GM21737 (cell line): Measurements from ENCODE around the gene GARNL3.

ENCODE experiments used
- ATAC-seq: cut with Tn5 transposase; IDR thresholded peaks from one replicate; pipeline ENCODE4 v1.9.1; 2021; ENCODE audit warnings: mild to moderate bottlenecking, moderate library complexity; ENCODE audit not compliant: unreplicated experiment

Gene GARNL3

DNA sequence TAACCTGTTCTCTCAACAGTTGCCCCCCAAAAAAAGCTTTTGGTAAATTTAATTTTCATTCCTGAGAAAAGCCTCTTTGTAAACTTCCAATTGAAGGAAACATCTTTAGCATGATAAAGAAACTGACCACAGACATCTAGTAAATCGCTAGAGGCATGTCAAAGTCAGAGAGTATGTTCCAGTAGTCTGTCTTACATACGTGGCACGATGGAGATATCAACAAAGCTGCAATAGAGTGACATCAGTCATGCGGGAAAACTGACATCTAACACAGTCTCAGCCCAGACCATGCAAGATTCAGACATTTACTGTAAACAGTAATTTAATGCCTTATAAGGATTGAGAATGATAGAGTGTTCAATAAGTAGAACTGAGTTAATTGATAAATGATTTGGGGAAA is 45.1 kb downstream of the GARNL3 start:
- no peak for ATAC-seq

DNA sequence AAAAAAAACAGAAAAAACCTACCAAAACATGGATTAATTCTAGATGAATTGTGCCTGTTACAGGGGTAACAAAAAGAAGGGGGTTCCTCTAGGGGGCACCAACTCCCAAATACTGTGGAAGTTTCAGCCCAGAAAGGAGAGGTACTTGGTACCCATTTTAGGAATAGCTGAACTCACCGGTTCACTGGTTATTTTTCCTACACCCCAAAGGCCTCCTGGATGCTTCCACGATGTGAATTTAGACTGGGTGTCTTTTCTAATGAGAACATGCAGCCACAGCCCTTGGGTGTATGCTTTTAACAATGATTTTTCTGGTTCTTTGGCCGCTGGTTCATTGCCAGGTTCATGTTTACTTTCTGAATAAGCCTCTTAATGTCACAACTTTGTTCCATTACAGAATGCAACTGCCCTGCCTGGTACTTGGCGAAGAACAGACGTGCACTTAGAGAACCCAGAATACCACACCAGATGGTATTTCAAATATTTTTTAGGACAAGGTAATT is 46.7 kb downstream of the GARNL3 start:
- ATAC-seq, result no peak

DNA sequence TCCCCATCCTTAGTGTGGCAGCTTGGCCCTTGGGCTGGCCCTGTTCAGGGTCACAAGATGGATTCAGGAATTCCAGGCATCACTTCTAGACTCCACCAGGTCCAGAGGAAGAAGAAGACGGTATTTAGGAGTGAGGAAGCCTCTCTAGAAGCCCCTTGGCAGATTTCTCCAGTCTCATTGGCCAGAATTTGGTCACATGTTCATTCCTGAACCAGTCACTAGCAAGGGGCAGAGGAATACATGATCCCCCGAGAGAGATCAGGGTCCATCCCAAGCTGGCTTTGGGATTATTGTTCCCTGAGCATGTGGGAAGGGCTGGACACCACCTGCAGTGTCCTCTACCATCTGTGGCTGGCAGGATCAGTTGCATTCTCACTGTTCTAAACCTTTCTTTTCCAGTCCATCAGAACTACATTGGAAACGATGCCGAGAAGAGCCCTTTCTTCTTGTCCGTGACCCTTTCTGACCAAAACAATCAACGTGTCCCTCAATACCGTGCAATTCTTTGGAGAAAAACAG is 48.5 kb downstream of the GARNL3 start:
- ATAC-seq, result no peak

DNA sequence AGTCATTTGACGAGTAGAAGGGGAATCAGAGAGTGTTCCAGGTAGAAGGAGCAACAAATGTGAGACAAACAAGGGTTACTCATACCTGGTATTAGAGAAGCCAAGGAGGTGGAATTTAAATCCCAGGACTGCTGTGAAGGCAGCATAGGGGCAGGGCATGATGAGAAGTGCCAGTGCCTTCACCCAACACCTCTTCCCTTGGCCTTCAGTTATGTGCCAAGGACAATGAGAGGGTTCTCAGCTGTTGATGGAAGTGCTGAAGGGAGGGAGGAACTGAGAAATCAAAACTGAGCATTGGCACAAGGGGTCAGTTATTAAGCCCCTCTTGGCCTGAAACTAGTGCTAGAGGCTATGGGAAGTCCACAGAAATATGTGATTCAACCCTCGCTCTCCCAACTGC is 50.3 kb downstream of the GARNL3 start:
- ATAC-seq, result no peak

DNA sequence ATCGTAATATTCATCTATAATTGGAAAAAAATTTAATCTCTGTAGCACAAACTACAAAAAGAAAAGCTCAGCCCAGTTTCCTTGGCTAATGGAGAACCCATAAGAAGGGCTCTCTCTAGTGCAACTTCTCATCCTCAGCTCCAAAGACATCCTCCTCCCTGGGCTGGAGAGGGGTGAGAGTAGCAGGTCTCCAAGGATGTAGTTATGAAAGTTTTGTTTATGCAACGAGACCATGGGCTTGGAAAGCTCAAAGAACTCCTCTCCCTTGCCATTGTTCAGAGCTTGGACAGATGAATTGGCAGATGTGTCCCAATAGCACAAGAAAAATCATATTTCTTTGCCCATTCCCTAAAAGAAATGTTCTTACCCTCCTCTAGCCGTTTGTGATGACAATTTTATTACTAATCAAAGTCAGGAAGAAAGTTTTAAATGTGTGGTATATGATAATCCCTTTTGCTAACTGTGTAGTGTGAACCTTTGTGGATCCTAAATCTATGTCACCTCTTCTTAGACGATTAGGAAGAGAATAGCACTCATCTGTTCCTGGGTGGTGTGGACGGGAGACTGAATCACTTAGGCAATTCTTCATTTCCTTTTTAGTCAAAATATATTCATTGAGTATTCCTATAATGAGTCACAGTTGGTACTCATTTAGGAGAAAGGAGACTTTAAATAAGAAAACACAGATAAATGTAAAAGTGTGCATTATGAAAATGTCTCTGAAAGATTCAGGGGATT is 52.2 kb downstream of the GARNL3 start:
- ATAC-seq, result no peak

DNA sequence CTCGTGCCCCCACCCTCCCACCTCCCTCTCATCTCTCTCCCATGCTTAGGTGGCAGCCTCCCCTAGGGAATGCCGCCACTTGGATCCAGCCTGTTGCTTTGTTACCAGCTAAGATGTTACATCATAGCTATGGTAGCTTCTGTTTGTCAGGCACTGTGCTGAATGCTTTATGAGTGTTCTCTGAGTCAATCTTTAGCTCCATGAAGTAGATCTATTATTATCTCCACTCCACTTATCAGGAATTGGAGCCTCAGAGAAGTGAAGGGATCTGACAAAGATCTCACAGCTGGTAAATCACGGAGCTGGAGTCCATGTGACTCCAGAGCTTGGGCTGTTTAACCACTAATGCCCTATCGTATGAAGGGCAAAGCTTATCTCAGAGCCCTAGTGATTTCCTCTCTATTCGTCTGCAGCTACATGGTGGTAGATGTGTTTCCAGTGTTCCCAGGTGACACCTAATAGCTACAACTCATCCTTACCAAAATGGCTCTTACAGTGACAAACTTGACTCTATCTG is 54.1 kb downstream of the GARNL3 start:
- ATAC-seq, result no peak

DNA sequence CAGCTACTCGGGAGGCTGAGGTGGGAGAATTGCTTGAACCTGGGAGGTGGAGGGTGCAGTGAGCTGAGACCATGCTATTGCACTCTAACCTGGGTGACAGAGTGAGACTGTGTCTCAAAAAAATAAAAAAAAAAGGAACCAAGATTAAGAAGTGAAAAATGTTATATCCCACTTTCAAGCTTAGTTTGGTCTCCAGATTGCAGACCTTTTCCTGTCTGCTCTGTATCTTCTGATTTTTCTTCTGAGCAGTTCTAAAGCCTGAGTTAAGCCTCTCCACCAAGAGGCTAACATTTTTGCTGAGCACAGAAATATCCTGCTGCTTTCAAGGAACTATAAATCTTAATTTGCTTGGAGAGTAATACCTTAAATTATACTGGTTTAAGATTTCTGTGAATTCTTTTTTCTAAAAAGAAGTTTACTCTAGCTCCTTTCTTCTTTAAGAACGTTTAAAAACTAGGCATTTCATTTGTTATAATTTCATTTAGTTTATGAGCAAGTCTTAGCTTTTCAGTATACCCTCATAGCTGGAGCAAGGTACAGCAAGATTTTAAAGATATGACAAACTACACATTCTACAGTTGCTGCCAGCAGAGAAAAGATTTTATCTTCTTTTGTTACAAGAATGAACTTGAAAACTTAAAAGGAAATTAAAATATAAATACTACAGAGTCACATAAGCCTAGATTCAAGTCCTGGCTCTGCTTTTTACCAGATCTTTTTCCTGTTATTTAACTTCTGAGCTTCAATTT is 55.0 kb downstream of the GARNL3 start:
- no peak for ATAC-seq

DNA sequence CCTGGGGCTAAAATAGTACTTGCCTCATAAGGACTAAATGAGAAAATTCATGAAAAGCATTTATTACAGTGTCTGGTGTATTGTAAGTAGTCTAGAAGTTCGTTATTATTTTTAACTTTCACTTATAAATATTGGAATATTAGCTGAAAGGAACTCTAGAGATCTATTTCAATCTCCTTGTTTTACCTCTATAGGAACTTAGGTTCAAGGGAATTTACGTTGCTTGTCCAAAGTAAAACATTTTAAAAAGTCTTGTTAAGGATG is 55.5 kb downstream of the GARNL3 start:
- no peak for ATAC-seq

DNA sequence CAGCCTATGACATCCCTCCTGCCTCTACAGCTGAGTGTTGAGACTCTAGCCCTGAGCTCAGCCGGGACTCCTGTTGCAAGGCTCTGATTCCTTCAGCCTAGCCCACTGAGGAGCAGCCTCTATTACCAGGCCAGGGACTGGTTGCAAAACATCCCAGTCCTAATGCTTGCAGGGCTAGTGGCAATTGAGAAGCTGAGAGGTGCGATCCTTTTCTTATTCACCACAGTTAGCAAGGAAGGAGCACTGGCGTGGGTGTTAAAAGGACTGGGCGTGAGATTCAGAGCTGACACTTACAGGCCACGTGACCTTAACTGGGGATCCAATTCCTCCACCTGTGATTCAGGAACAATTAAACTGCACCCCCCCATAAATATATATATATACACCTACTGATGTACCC is 58.8 kb downstream of the GARNL3 start:
- no peak for ATAC-seq

DNA sequence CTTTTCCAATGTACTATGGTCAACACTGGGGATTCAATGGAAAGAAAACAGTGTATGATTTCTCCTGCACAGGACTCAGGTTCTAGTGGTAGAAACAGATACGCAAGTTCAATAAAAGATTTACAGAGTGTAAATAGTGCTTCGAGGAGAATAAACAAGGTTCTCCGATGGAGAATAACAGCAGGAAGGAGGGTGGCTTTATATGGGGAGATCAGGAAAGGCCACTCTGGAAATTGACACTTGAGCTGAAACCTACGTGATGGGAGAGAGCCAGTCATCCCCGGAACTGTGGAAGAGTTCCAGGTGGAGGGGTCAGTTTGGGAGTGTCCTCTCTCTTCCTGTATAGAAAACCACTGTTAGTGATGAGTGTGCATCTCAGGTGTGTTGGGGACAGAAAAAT is 65.9 kb downstream of the GARNL3 start:
- ATAC-seq, result no peak

DNA sequence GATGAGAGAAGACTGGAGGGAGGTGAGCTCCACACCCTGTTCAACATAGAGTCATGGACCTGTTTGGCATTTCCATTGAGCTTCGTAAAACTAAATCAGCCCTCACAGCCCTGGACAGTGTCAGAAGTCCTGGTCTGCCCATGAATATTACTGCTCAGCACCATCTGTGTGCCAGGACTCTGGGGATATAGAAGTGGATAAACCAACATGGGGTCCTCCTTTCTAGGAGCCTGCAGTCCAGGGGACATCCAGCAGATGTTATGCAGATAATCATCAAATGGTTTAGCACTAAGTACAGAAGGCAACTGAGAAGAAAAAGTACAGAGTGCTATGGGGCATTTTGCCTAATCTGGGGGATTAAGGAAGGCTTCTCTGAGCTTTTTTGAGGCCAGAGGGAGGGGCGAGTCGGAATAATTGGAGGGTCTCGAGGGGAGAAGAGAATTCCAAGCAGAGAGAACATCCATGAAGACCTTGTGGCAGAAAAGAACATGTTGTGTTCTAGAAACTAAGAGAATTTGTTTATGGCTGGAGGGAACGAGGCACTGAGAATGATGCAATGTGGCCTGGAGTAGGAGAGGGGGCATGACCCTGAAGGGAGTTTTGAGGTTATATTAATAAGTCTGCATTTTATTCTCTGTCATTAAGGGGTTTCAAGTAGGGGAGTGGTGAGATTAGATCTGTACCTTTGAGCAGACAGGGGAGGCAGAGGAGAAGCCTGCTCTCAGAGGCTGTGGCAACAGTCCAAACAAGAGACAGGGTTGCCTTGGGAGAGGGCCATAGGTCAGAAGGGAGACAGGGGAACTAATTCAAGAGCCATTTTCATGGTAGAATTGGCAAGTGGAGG is 68.9 kb downstream of the GARNL3 start:
- ATAC-seq, result no peak

DNA sequence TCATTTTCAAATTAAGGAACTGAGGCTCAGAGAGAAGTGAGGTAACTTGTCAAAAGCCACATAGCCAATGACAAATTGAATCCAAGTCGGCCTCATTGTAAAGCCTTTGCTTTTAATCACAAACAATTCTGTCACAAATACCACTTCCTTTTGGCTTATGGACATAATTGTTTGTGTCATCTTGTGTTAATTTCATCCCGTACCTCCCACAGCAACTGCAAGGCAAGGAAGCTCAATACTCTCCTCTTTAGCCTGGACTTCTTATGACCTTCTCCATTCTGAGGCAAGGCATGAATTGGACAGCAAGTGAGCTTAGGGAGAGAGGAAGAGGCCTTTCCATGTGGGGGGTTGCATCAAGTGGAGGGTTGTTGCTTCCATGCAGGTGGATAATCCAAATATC is 70.2 kb downstream of the GARNL3 start:
- no peak for ATAC-seq

DNA sequence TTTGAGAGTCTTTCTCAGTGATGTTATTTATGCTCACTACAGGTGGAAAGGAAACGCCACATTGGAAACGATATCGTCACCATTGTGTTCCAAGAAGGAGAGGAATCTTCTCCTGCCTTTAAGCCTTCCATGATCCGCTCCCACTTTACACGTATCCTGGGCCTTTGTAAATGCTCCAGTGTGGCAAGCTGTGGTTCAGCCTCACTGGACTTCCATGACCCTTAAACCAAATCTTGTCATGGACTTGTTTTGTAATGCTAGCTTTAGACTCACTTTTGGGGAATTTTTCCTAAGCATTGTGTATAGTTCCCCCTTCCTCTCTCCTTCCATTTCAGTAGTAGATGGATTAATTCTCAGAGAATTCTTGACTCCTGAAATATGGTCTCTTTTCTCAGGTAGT is 71.5 kb downstream of the GARNL3 start:
- ATAC-seq, result no peak

DNA sequence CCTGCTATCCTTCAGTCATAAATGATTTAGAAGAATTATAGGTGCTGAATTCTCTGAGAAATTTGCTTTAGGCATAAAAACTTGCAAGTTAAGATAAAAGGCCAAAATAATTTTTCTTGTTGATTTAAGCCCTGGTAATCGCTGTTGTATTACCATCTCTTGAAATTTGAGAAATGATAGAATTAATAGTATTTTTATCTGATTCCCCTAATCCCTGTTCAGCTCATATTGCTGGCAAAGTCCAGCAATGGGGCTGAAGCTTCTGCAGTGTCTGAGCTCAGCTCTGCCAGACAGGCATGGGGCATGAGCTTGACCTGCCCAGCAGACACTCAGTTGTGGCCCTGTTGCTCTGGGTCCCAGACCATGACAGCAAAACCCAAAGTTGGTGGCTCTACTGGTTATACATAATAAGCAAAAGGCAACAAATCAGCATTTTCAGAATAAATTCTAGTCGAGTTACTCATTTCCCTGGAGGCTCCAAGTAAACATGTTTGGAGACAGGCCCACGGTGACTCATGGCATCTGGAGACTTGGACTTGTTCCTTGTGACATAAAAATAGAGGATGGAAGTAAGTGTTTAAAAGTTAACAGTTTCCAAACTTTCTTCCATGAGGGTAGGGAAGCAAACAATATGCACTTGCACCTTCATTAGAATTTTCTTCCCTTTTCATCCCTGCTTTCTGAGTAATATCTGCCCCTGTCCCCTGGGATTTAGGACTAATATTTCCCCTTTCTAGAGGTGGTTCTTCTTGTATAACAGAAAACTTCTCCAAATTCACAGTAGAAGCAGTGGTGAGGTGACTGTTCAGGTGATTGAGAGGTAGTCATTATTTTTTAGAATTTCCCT is 72.2 kb downstream of the GARNL3 start:
- ATAC-seq, result no peak

DNA sequence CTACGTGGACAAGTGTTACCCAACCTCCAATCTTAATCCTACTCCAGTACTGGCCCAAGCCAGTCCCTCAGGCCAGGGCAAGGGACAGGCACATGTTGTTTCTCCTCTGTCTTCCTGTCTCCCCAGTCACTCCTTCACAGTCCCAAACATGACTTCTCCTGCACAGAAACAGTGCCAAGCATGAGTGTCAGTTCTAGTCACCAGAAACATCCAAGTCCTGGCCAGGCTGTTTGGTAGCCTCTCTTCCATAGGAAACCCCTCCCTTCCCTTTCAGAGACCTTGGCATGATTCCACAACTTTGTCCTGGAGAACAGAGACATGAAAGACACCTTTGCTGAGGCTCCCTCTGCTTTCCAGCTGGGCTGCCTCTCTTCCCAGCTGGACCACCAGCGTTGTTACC is 76.1 kb downstream of the GARNL3 start:
- ATAC-seq, result no peak

DNA sequence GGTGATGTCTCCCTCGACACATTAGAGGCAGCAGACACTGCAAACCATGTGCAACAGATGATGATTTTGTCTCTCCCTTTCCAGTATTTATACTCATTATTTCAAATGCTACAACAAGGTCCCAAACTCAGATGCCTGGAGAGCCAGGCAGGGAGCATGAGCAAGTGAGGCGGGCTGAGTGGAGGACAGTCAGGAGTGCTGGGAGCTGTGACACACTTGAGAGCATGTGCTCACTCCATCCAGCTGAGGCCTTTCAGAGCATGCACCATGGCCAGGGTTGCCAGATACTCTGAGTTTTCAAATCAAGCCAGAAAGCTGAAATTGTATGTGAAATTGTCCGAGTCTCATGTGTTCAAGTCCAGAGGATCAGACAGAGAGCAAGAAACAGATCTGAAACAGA is 76.6 kb downstream of the GARNL3 start:
- ATAC-seq, result no peak

DNA sequence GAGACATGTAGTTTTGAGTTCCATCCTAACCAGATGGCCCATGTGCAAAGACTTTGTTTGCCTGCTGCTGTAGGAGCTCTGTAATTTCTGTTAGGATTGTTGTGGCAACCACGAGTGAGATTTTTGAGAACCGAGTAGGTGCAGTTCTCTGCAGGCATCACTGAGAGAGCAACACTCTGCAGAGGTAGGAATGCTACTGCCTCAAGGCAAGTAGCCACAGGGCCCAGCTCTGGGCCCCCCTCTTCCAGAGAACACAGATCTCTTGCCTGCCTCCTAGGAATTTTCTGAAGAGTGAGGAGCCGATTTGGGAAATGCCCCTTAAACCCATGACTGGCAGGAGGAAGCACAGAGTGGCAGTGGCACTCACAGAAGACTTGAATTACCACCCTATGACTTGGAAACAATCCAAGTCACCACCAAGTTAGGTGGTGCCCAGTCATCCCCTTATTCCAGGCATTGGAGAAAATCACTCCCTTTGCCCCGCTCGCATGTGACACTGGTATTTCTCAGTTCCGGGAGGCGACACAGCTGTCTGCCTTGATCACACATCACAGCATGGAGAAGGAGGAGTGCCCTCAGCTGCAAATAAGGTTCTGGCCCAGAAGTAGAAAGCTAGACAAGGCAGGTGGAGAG is 79.9 kb downstream of the GARNL3 start:
- no peak for ATAC-seq

DNA sequence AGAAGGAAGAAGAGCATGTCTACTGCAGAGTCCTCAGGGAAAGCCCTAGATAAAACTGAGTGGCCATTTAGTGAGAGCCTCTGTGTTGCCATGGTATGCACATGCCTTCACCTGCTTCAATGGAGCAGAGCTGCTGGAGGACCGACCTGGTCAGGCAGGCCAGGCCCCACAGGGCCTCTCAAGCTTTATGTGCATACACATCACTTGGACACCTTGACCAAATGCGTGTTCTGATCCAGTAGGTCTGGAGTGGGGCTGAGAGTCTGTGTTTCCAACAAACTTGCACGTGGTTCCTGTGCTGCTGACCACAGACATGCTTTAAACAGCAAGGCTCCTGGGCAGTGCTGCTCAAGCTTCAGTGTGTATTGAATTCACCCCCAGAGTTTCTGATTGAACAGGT is 81.0 kb downstream of the GARNL3 start:
- no peak for ATAC-seq

DNA sequence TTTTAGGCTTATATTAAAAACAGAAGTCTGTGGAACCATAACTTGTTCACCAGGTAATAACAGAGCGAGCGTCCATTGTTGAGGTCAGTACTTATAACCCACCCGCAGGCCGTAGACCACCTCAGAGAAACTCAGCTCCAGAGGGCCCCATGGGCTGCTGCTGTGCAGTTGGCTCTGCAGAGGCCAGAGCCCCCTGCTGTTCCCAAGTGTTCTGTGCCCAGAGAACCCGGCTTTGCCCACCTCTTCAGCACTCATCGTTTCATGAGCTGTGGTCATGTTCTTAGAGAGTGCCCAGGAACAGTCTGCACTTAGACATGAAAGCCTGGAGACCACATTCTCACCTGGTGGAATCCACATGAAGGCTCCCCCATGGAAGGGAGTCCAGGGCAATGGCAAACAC is 82.0 kb downstream of the GARNL3 start:
- ATAC-seq, result no peak
